MCF 10A (cell line): ENCODE measurements around the gene LUZP4. TPM values are rescaled to one million over a fixed set of nuclear protein-coding genes. Genes with fewer than 3 reads are reported as not detected.

ENCODE experiments used
- BruUV-seq: library from RNA; stranded (reverse); fragments of 400-500 nt; replicated peaks from 2 replicates; lab custom pipeline; 2021; lab: Mats Ljungman, UMichigan
- CTCF ChIA-PET: fragments of 300-600 bp; sonication (Branson Sonifier 250); formaldehyde crosslinking; extraction: SDS; loops from one replicate; lab custom pipeline; 2021; ENCODE audit warnings: antibody characterized with exemption, inconsistent platforms; lab: Yijun Ruan, JAX
- POLR2A ChIA-PET: fragments of 300-600, 350-650 bp; sonication (Branson Sonifier 250); formaldehyde crosslinking; extraction: SDS; loops from one replicate; lab custom pipeline; 2020; ENCODE audit warnings: antibody characterized with exemption, inconsistent platforms; lab: Yijun Ruan, JAX
- DNase-seq: peaks from one replicate; pipeline ENCODE4 v3.0.0-alpha.2; 2018; ENCODE audit not compliant: unreplicated experiment
- H3K27ac Mint-ChIP-seq: one replicate; pipeline ENCODE4 v1.8.0; 2022; ENCODE audit warnings: mild to moderate bottlenecking, low read depth, mixed read lengths; ENCODE audit not compliant: unreplicated experiment
- H3K27me3 Mint-ChIP-seq: one replicate; pipeline ENCODE4 v1.8.0; 2022; ENCODE audit warnings: mixed read lengths; ENCODE audit not compliant: insufficient read depth, unreplicated experiment
- H3K36me3 Mint-ChIP-seq: one replicate; pipeline ENCODE4 v1.8.0; 2022; ENCODE audit warnings: mild to moderate bottlenecking, moderate library complexity, mixed read lengths; ENCODE audit not compliant: insufficient read depth, unreplicated experiment
- H3K4me1 Mint-ChIP-seq: one replicate; pipeline ENCODE4 v1.8.0; 2022; ENCODE audit warnings: mixed read lengths; ENCODE audit not compliant: insufficient read depth, unreplicated experiment
- H3K4me3 Mint-ChIP-seq: one replicate; pipeline ENCODE4 v1.8.0; 2022; ENCODE audit warnings: mild to moderate bottlenecking, moderate library complexity, mixed read lengths; ENCODE audit not compliant: unreplicated experiment
- H3K9me3 Mint-ChIP-seq: one replicate; pipeline ENCODE4 v1.8.0; 2022; ENCODE audit warnings: mixed read lengths; ENCODE audit not compliant: unreplicated experiment
- intact Hi-C: fragments of 100-400 bp; cut with micrococcal nuclease; formaldehyde crosslinking; loops from 2 replicates; pipeline ENCODE4 v1.14.1; 2022
- total RNA-seq: library from RNA; stranded (reverse); gene quantifications from 2 replicates; pipeline ENCODE4 v1.2.3, GENCODE V29; 2022
- TF ChIP-seq, protein P1 (sequence below): fragments of 200-600 bp; IDR thresholded peaks from one replicate; pipeline ENCODE4 v1.8.0; 2022; ENCODE audit warnings: antibody characterized with exemption, mild to moderate bottlenecking; ENCODE audit not compliant: unreplicated experiment

The LUZP4 gene
- total RNA-seq, 1 experiment from 2014 or later, result not detected

GRCh38 chrX:115332832-115333231 lies 43.3 kb downstream of the LUZP4 start:
- Mint-ChIP-seq H3K27ac (no peak overlapping the region), H3K4me3 (no peak overlapping the region), H3K9me3 (no peaks in the 10 kb centered on the region), H3K36me3 (no peaks in the 10 kb centered on the region), H3K27me3 (peaks cover 68% of the 10 kb centered on the region), H3K4me1 (no peaks in the 10 kb centered on the region)
- DNase-seq, result no peak
- TF ChIP-seq, protein P1, sequence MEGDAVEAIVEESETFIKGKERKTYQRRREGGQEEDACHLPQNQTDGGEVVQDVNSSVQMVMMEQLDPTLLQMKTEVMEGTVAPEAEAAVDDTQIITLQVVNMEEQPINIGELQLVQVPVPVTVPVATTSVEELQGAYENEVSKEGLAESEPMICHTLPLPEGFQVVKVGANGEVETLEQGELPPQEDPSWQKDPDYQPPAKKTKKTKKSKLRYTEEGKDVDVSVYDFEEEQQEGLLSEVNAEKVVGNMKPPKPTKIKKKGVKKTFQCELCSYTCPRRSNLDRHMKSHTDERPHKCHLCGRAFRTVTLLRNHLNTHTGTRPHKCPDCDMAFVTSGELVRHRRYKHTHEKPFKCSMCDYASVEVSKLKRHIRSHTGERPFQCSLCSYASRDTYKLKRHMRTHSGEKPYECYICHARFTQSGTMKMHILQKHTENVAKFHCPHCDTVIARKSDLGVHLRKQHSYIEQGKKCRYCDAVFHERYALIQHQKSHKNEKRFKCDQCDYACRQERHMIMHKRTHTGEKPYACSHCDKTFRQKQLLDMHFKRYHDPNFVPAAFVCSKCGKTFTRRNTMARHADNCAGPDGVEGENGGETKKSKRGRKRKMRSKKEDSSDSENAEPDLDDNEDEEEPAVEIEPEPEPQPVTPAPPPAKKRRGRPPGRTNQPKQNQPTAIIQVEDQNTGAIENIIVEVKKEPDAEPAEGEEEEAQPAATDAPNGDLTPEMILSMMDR, result no peak
- ChIA-PET CTCF (interaction anchor here (3.8 to 6.9 kb wide), 2 partner anchors 312 to 358 kb away, joined by 22 to 88 read pairs; no protein-coding TSS in a partner anchor), POLR2A (interaction anchor here (0.5 kb wide), 1 partner anchor 310 kb away, joined by 3 read pairs; no protein-coding TSS in a partner anchor)
- no TSS peak for BruUV-seq
- intact Hi-C loops, result loop anchor here (5.0 kb wide), 1 partner anchor 229 kb away; the partner anchor contains the start of gene PLS3

GRCh38 chrX:115333446-115333845 lies 43.9 kb downstream of the LUZP4 start:
- intact Hi-C loops, result loop anchor here (5.0 kb wide), 1 partner anchor 229 kb away; the partner anchor contains the start of gene PLS3
- ChIA-PET POLR2A (interaction anchor here (0.7 kb wide), 1 partner anchor 115 kb away, joined by 3 read pairs; no protein-coding TSS in a partner anchor), CTCF (interaction anchor here (2.6 kb wide), 1 partner anchor 309 kb away, joined by 12 read pairs; no protein-coding TSS in a partner anchor)
- BruUV-seq, result no TSS peak
- TF ChIP-seq, protein P1, result no peak
- H3K27ac Mint-ChIP-seq, result no peak overlapping the region
- peaks cover 65% of the 10 kb centered on the region for H3K27me3 Mint-ChIP-seq
- H3K4me3 Mint-ChIP-seq, result no peak overlapping the region
- no peak for DNase-seq
- no peaks in the 10 kb centered on the region for H3K36me3 Mint-ChIP-seq
- no peaks in the 10 kb centered on the region for H3K4me1 Mint-ChIP-seq
- no peaks in the 10 kb centered on the region for H3K9me3 Mint-ChIP-seq

GRCh38 chrX:115337491-115338144 lies 48.1 kb downstream of the LUZP4 start:
- POLR2A ChIA-PET, result no interaction called here
- Mint-ChIP-seq H3K9me3 (no peaks in the 10 kb centered on the region), H3K36me3 (no peaks in the 10 kb centered on the region), H3K4me3 (no peak overlapping the region), H3K4me1 (no peaks in the 10 kb centered on the region), H3K27me3 (peaks cover 87% of the 10 kb centered on the region), H3K27ac (no peak overlapping the region)
- intact Hi-C loops, result no loop called here
- peak; percentile 6 for DNase-seq
- TF ChIP-seq, protein P1, result no peak
- CTCF ChIA-PET, result interaction anchor here (1.2 to 1.9 kb wide), 3 partner anchors 305 to 354 kb away, joined by 3 to 11 read pairs (median 5); no protein-coding TSS in a partner anchor
- BruUV-seq, result no TSS peak

GRCh38 chrX:115339441-115340025 lies 50.0 kb downstream of the LUZP4 start:
- BruUV-seq, result no TSS peak
- no peak overlapping the region for H3K4me3 Mint-ChIP-seq
- H3K27ac Mint-ChIP-seq, result no peak overlapping the region
- H3K36me3 Mint-ChIP-seq, result no peaks in the 10 kb centered on the region
- no peaks in the 10 kb centered on the region for H3K9me3 Mint-ChIP-seq
- H3K4me1 Mint-ChIP-seq, result no peaks in the 10 kb centered on the region
- H3K27me3 Mint-ChIP-seq, result peaks cover 80% of the 10 kb centered on the region
- intact Hi-C loops, result no loop called here
- ChIA-PET CTCF (interaction anchor here (1.5 kb wide), 1 partner anchor 8 kb away, joined by 9 read pairs; no protein-coding TSS in a partner anchor), POLR2A (no interaction called here)
- peak; percentile 8 for DNase-seq
- TF ChIP-seq, protein P1, result no peak
